Measurements from ENCODE around the gene NCK2.

The NCK2 gene

DNA sequence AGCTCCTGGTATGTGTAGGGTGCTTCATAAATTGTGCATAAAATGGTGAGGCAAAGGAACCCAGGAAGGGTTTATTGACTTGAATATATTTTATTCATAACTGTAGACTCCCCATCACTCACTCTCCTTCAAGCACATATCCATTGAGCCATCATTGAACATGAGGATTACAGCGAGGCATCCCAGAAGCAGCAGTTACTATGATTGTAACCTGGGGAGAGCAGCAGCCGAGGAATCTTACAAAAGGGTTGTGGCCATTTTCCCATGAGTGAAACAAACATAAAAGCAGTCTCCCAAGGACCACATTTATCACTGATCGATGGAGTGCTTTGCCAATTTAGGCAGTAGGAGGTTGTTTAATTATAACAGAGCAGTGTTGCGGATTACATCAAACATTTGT is 183.4 kb downstream of the NCK2 start:
- DNase-seq (ENCODE audit: low spot score): no peak

DNA sequence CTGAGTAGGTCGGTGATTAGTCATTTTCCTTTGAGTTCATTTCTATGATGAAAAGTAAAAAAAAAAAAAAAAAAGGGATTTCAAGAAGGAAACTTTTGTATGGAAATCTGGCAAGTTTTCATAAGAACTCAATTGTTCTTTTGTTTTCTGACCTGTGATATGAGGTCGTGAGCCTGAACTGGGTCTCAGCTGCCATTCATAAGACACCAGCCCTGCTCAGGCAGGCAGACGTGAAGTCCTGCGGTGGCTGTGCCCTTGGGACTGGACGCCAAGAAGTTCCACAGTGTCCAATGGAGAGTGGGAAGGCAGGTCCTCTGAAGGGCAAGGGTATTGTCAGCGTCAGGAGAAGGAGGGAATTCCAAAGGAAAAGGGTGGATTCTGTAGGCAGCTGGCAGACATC is 183.9 kb downstream of the NCK2 start:
- DNase-seq (ENCODE audit: low spot score): no peak

DNA sequence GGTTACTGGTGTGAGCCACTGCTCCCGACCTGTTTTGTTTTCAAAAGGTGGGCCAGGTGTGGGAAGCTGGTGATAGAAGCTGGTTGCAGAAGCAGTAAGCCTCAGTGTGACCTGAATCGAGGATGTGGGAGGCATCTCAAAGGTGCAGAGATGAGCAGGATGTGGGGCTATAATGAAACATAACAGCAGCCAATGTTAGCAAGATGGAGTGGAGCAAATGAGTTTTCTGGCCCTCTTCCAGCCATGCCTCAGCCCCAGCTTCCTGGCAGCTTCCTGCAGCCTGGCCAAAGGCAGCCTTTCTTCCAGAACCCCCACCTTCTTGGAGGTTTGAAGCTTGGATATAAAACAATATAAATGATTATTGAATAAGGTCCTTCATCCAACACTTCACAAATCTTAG is 184.8 kb downstream of the NCK2 start:
- DNase-seq (ENCODE audit: low spot score): no peak

DNA sequence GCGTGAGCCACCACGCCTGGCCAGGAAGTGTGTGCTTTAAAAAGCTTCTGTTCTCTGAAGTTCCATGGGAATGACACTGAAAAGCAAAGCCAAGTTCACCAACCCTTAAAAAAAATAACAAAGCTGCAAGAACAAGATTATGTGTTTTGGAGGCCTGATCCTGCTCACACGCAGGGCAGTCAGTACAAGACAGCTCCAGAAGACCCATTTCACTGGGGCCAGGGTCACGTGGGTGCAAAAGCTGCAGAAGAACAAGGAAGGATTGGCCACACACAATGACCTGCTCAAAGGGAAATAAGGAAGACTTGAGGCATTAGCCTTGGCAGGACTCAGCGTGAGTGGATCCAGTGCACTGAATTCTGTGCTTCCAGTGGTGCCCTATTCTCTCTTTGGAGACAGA is 187.9 kb downstream of the NCK2 start:
- no peak for DNase-seq (ENCODE audit: low spot score)

DNA sequence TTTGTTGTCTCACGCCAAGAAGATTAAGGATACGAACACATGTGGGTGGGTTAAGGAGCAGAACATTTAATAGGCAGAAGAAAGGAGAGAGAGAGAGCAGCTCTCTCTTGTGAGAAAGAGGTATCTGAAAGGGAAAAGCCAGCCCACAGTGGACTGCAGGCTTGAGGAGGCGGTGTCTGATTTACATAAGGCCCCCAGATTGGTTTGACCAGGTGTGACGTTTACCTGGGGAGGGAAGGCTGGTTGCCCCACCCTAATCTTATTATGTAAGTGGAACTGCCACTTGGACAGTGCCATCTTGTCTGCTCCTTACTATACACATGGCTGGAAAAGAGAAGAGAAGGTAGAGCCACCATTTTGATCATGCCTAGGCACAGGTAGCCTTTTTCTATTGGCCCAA is 189.2 kb downstream of the NCK2 start:
- no peak for DNase-seq (ENCODE audit: low spot score)

DNA sequence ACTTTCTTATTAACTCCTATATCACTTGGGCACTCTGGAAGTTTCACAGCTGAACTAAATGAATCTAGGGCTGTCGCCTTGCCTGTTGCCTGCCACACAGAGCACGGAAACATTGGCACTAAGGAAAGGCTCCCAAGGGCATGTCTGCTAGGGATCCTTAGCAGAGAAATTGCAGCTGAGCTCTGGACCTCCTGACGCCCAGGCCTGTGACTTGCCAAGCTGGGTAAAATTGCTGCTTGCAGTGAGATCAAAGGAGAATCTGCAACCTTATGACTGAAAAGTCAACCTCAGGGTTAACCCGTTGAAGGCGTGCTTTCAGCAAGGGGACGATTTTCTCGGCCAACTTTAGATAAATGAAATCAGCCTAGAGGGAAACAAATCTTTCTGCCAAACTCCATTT is 189.8 kb downstream of the NCK2 start:
- no peak for DNase-seq (ENCODE audit: low spot score)

DNA sequence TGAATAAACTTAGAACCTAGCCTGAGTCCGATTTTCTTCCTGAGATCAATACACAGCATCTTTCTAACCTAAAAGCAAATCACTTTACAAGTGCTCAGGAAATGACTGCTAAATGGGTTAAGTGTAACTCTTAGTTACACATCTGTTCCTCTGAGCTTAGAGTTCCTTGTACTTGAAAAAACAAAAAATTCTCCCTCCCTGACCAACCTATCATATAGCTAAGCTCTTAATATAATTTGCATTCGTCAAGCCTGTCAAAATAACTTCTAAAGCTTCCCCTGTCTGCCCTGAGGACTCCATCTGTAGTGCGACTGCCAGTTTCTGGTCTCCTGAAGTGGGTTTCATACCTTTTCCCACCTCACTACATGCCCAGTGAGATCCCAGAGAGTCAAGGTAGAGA is 190.4 kb downstream of the NCK2 start:
- DNase-seq (ENCODE audit: low spot score): no peak

DNA sequence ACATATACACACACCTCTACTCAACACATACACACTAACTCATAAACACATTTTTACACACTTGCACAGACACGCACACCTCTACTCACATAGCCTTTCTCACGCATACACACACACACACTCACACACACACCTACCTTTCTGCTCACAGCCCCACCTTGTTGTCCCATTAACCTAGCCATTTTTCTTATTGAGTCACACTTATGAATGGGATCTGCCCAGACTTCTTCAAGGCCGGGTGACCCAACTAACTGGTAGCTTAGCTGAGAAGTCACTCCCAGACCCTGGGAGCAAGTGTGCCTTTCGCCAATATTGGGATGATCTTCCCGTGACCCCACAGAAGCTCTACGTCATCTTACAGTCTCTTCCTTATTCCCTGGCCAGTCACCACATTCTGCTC is 192.2 kb downstream of the NCK2 start:
- no peak for DNase-seq (ENCODE audit: low spot score)

DNA sequence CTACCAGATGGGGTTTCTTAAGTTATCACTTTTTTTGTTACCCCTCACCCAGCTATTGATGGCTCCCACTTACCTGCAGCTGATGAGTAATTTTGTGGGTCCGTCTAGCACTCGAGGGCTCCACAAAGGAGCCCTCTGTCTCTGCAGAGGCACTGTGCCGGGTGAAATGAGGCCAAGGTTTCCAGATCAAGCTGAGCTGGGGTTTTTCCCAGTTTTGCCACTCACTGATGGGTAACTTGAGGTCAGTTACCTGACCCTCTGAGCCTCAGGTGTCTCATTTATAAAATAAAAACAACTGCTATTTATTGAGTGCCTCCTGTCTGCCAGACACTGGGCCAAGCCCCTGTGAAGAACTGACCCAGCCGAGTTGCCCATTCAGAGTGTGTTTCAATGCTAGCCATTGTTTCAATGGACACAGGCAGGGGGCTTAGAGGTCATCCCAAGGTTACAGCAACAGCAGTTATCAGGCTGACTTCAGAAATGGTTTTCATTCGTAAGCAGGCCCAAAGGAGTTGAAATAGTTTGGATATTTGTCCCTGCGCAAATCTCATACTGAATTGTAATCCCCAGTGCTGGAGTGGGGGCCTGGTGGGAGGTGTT is 192.9 kb downstream of the NCK2 start:
- DNase-seq (ENCODE audit: low spot score): no peak

All from AG20443 (cell line).